Neural progenitor cell (in vitro differentiated cells): ENCODE results near the gene PTPRN2.

Source experiments
- CTCF ChIP-seq: fragments of 200-600 bp; sonication (generic); IDR thresholded peaks from 2 replicates; pipeline ENCODE4 v1.5.1; 2017; ENCODE audit warnings: antibody characterized with exemption, mild to moderate bottlenecking
- EZH2 ChIP-seq: fragments of 200-600 bp; sonication (generic); IDR thresholded peaks from 2 replicates; pipeline ENCODE4 v1.6.1; 2017; ENCODE audit warnings: antibody characterized with exemption, mild to moderate bottlenecking, moderate library complexity

GRCh38 chr7:157493017-157493416, 1094.6 kb downstream of the PTPRN2 start:
- TF ChIP-seq CTCF (no peak), EZH2 (no peak)
